Superior temporal gyrus (tissue), 1 donor: ENCODE measurements around the gene UROD.

Experiments used
- DNase-seq: peaks from one replicate; pipeline ENCODE4 v3.0.0-alpha.2; 2016; ENCODE audit errors: extremely low spot score

The UROD gene

GRCh38 chr1:45008516-45008915 lies 3.5 kb upstream of the UROD start:
- no peak for DNase-seq

- DNase-seq, result no peak
Measured at GRCh38 chr1:45009296-45009865, 2.7 kb upstream of the UROD start.

- DNase-seq, result no peak
Measured at GRCh38 chr1:45009956-45010854, 1.8 kb upstream of the UROD start.

- peak; percentile 86 for DNase-seq
Measured at GRCh38 chr1:45010855-45011811, 921 bp upstream of the UROD start, which contains the start of gene HECTD3. Gene HECTD3, minus strand, starts transcription at chr1:45011324. Its CDS starts 67 bp downstream, at chr1:45011257.

- DNase-seq, result peak; percentile 33
Measured at GRCh38 chr1:45012639-45013278, 705 bp downstream of the UROD start.

- no peak for DNase-seq
Measured at GRCh38 chr1:45013551-45014209, 1.6 kb downstream of the UROD start.

GRCh38 chr1:45014321-45015028 lies 2.4 kb downstream of the UROD start:
- peak; percentile 93 for DNase-seq

- no peak for DNase-seq
Measured at GRCh38 chr1:45015683-45016082, 3.6 kb downstream of the UROD start.

- no peak for DNase-seq
Measured at GRCh38 chr1:45016090-45016697, 4.1 kb downstream of the UROD start.

- no peak for DNase-seq
Measured at GRCh38 chr1:45016767-45017166, 4.7 kb downstream of the UROD start.

GRCh38 chr1:45018599-45019230 lies 6.7 kb downstream of the UROD start:
- DNase-seq, result peak; percentile 76

GRCh38 chr1:45023663-45024062 lies 11.6 kb downstream of the UROD start:
- no peak for DNase-seq

GRCh38 chr1:45026446-45026845 lies 14.4 kb downstream of the UROD start:
- DNase-seq, result no peak

GRCh38 chr1:45032837-45033236 lies 20.8 kb downstream of the UROD start:
- no peak for DNase-seq

- no peak for DNase-seq
Measured at GRCh38 chr1:45033356-45033755, 21.3 kb downstream of the UROD start.

GRCh38 chr1:45035631-45036301 lies 23.7 kb downstream of the UROD start:
- DNase-seq, result no peak

GRCh38 chr1:45037456-45037855 lies 25.4 kb downstream of the UROD start:
- DNase-seq, result no peak

GRCh38 chr1:45038240-45038639 lies 26.2 kb downstream of the UROD start:
- no peak for DNase-seq
